ENCODE measurements around the gene UBAC2.

DNA sequence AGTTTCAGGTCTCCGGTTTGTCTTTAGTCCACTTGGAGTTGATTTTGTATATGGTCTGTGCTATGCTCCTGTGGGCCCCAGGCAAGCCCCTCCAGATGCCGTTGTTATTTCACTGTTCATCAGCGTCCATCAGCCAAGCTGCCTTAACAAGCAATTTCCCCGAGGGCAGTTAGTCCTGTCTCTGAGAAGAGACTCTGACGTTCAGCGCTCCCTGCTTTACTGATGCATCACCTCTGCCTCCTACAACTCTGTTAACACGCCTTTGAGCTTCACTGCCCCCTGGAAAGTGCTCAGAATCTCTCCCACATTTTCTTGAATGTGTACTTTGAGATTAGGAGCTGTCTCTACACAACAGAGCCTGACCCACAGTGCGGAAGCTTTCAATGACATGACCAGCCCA is 41.8 kb upstream of the UBAC2 start:
- TF ChIP-seq EZH2 (IDR thresholded peaks at IDR 0.05; ENCODE audit: borderline replicate concordance, low read length) (no peak), CTCF (IDR thresholded peaks at IDR 0.05; ENCODE audit: low read length) (no peak)

Data from OCI-LY1 (cell line).